Skeletal muscle cell (primary cell): Measurements from ENCODE around the gene TFDP1.
"Not testable (repeated sequence)": the region's sequence is repeated elsewhere in the genome, so short reads cannot be mapped to it uniquely, and the experiment has no call there.

ENCODE experiments used
- DNase-seq: peaks from one replicate; pipeline ENCODE4 v3.0.0-alpha.2; 2010; ENCODE audit warnings: low read depth
- H3K4me3 ChIP-seq: 2 replicates; pipeline ENCODE4 v1.5.1; 2011; ENCODE audit warnings: low read depth, mild to moderate bottlenecking, control low read depth, low read length, moderate library complexity

The TFDP1 gene

GRCh38 chr13:113592571-113592970 lies 8.0 kb downstream of the TFDP1 start:
- DNase-seq = no peak
- H3K4me3 ChIP-seq = no peak overlapping the region

DNA sequence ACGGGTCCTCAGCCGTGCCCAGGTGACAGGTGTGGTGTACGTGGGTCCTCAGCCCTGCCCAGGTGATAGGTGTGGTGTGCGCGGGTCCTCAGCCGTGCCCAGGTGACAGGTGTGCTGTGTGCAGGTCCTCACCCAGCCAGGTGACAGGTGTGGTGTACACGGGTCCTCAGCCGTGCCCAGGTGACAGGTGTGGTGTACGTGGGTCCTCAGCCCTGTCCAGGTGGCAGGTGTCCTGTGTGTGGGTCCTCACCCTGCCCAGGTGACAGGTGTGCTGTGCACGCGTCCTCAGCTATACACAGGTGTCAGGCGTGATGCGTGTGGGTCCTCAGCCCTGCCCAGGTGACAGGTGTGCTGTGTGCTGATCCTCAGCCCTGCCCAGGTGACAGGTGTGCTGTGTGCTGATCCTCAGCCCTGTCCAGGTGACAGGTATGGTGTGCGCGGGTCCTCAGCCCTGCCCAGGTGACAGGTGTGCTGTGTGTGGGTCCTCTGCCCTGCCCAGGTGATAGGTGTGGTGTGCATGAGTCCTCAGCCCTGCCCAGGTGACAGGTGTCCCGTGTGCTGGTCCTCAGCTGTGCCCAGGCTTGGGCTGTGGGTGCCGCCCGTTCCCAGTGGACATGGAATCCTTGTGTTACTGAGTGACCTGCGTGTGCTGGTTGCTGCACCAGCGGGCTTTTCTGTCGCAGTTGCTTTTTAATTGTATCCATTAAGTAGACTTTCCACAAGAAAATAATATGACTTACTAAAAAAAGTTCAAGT lies 9.7 kb downstream of the TFDP1 start:
- not testable (repeated sequence) for DNase-seq, H3K4me3 ChIP-seq

GRCh38 chr13:113595131-113595530 lies 10.6 kb downstream of the TFDP1 start:
- H3K4me3 ChIP-seq = no peak overlapping the region
- DNase-seq = no peak

DNA sequence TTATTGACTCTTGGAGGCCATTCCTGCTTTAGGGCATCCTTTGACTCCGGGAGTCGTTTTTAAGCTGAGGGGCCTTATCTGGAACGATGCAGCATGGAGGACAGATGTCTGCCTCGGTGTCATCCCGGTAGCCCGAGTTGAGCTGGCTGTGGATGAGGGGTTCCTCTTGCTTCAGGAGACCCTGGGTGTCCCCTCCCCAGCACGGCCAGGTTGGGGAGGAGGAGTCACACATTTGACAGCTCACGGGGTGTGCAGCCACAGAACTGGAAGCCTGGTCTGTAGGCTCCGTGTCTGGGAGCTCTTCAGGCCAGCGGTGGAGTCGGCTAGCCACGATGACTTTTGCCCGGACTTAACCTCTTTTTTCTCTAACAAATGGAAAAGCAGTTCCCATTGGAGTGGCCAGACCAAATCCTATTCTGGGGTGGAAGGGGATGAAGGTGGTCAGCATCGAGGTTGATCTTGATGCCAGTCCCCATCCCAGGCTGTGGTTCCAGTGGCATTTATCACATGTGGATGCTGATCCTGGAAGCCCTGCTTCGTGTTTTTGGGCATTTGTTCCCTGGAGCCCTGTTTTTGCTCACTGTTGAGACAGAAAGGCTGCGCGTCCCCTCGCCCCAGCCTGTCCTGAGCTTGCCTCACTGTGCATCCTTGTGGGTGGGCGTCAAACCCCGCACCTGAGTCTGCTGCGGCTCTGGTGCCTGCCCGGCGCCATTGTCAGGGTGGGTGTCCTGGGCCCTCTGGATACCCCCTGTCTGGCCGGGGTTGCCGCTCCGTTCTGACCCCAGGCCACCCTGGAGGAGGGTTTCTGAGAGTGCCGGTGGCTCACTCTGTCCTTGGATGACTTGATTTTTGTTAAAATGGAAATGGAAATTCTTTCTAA lies 12.0 kb downstream of the TFDP1 start:
- DNase-seq = no peak

DNA sequence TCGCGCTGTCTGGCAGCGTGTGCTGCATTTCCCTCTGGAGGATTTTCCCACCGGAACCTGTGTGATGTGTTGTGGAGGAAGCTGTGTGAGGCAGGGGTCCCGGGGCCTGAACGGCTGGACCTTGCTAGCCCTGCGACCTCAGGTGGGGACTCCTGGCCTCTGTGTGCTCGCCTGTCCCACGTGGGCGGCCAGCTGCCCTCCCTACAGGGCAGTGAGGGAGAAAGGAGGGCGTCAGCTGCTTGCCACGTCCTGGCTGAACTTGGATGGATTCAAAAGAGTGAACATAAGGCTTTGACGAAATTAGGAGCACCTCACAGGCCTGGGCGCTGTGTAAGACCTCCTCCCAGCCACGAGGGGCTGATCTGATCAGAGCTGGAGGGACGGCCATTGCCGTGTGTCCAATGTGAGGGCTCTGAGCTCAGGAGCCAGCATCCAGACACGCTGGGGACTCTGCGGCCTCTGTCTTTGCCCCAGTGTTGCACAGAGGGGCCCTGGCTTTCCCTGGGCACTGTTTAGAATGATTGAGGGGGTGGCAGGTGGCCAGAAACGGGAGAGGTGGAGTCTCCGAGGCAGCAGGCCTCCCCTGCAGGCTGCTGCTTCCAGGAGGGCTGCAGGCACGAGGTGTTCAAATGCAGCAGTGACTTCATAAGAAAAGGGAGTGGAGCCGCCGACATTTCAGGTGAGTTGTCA lies 13.0 kb downstream of the TFDP1 start:
- DNase-seq = no peak
- H3K4me3 ChIP-seq = no peak overlapping the region

More for the DNA sequence above, 12.0 kb downstream of the TFDP1 start:
- no peak overlapping the region for H3K4me3 ChIP-seq

DNA sequence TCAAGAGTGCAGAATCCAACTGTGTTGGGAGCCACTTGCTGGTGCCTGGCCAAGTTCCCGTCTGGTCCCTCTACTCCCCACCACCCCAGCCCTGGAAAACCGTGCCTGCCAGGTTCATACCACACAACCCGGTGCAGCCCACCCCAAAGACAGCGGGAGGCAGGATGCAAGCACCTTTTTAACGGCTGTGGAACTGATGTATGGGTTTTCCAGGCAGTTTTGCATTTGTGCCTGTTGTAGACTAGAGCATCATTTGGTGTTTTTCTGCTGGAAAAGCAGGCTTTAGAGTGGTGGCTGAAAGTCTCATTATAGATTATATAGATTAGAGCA lies 13.5 kb downstream of the TFDP1 start:
- no peak overlapping the region for H3K4me3 ChIP-seq
- no peak for DNase-seq

- no peak overlapping the region for H3K4me3 ChIP-seq
- DNase-seq = no peak
Measured at GRCh38 chr13:113598481-113598880, 13.9 kb downstream of the TFDP1 start.

GRCh38 chr13:113599391-113599790 lies 14.8 kb downstream of the TFDP1 start:
- no peak overlapping the region for H3K4me3 ChIP-seq
- DNase-seq = no peak

DNA sequence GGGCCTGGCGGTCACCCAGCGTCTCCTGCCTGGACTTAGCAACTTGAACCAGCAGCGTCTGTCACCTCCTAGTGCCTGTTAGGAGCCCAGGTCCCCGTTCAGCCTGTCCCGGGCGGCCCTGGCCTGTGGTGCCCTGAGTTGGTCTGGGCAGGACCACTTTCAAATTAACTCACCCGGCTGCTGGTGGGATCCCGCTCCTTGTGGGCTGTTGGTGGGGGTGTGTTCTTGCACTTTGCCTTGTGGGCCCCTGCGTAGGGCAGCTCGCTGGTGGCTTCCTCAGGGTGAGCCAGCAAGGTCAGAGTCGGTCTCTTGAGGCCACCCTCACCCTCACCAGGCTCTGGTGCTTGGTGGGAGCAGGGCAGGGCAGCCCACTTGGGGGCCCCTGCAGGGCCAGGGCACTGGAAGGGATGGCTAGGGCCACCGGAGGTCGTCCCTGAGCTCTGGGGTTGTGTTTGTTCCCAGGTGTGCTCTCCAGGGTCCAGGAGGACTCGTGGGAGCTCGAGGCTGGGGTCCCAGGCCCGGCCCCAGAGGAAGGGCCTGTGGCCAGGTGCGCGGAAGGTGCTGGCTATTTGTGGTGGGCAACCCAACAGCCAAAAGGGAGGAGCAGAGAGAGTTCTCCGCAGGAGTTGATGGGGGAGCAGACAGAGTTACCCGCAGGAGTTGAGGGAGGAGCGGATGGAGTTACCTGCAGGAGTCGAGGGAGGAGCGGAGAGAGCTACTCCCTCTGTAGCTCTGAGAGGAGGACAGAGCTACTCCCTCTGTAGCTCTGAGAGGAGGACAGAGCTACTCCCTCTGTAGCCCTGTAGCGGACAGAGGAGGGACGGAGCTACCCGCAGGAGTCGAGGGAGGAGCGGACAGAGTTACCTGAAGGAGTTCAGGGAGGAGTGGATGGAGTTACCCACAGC lies 16.9 kb downstream of the TFDP1 start:
- DNase-seq = no peak
- H3K4me3 ChIP-seq = no peak overlapping the region

- no peak for DNase-seq
- H3K4me3 ChIP-seq = no peak overlapping the region
Measured at GRCh38 chr13:113602291-113602988, 17.9 kb downstream of the TFDP1 start.

GRCh38 chr13:113603116-113603710 lies 18.7 kb downstream of the TFDP1 start:
- DNase-seq = no peak

GRCh38 chr13:113604186-113604585 lies 19.6 kb downstream of the TFDP1 start:
- no peak for DNase-seq

More at GRCh38 chr13:113603116-113603710, 18.7 kb downstream of the TFDP1 start:
- no peak overlapping the region for H3K4me3 ChIP-seq

DNA sequence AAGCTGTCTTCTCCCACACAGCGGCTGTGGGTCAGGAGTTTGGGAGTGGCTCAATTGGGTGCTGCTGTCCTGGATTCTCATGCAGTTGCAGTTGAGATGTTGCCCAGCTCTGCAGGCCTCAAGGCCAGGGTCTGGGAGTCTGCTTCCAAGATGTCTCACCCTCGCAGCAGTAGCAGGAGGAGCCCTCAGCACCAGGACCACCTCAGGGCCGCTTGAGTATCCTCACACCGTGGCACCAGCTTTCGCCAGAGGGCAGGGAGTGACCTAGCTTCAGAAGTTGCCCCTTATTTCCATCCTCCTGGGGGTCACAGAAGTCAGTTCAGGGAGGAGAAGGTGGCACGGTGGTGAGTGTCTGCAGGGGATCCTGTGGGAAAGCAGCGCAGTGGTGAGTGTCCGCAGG lies 20.9 kb downstream of the TFDP1 start:
- no peak overlapping the region for H3K4me3 ChIP-seq
- DNase-seq = no peak

More at GRCh38 chr13:113604186-113604585, 19.6 kb downstream of the TFDP1 start:
- H3K4me3 ChIP-seq = no peak overlapping the region

DNA sequence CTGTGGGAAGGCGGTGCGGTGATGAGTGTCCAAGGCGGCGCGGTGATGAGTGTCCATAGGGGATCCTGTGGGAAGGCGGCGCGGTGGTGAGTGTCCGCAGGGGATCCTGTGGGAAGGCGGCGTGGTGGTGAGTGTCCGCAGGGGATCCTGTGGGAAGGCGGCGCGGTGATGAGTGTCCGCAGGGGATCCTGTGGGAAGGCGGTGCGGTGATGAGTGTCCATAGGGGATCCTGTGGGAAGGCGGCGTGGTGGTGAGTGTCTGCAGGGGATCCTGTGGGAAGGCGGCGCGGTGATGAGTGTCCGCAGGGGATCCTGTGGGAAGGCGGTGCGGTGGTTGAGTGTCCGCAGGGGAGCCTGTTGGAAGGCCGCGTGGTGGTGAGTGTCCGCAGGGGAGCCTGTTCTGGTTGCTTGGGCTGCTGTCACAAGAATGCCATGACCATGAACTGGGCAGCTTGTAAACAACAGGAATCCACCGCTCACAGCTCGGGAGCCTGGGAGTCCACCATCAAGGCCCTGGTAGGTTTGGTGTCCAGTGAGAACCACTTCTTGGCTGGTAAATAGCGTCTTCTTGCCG lies 21.4 kb downstream of the TFDP1 start:
- H3K4me3 ChIP-seq = no peak overlapping the region
- no peak for DNase-seq

DNA sequence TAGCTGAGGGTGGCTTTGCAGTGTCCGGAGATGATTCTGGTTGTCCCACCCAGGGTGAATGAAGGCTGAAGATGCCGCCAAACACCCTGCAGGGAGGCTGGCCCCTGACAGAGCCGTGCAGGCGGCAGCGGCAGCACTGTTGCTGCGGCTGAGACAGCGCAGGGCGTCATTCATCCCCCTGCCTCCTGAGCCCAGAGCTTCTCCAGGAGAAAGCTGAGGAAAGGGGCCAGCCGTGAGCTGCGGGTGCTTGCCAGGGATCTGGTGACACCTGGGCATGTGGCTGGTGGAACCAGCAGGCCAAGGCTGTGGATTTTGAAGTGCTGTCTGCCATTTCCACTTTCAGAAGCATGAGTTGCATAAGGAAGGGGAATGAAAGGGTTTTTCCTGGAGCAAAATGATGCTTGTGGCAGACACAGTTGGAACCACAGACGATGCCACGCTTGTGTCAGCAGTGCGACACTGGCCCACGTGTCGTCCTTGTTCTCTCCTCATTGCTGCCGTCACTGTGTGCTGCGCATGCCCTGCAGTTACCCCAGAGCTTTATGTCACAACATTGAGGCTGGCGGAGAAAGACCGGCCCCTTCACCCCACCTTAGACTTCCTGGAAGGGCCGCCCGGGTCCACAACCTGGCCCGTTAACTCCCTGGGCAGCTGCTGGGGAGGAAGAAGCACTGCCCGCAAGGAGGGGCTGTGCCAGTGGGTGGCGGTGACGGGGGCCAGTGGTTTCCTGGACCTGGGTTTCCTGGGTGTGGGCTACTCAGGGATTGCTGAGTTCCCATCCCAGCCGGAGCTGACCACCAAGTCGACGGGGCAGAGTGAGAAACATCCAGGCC lies 22.7 kb downstream of the TFDP1 start:
- DNase-seq = no peak

DNA sequence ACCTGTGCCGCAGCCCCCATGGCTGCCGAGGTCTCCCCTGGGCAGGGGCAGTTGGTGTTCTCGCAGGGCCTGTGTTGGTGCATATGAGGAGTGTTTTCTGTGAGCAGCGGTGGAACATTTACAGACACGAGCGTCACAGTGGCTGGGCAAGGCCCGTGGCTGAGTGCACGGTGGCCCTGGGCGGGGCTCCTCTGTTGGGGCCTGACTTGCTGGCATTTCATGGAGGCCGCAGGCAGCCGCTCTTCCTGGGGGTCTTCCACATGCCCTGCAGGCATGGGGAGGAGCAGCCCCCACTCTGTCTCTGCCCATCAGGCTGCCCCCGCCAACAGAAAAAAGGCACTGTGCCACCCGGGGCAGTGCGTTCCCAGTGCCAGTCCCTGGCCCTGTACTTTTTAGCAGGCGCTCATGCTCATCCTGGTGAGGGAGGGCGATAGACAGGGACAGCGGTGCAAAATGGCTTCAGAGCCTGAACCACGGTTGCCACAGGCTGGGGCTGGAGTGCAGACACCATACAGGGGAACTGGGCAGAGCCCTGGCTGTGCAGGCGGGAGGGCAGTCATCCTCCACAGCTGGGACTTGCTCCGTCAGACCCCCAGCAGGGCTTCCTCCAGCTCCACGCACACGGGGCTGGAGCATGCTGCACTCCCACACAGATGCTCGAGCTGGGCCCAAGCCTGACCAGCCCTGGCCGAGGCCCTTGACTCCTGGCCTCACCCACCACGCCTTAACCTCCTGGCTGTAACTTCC lies 23.5 kb downstream of the TFDP1 start:
- H3K4me3 ChIP-seq = no peak overlapping the region
- no peak for DNase-seq

More for the DNA sequence above, 22.7 kb downstream of the TFDP1 start:
- H3K4me3 ChIP-seq = no peak overlapping the region
